Prostate gland (tissue), 2 donors: Measurements from ENCODE around the gene TBC1D2B. TPM values are rescaled to one million over a fixed set of nuclear protein-coding genes. Genes with fewer than 3 reads are reported as not detected.

ENCODE experiments used
- DNase-seq: peaks from one replicate; pipeline ENCODE4 v3.0.0-alpha.2; 2019; ENCODE audit warnings: low spot score
- H3K27ac ChIP-seq, 2 donors: fragments of 200-600 bp; sonication (generic); 2 replicates each; pipeline ENCODE4 v1.5.1; 2017 to 2019
- H3K27me3 ChIP-seq: fragments of 200-600 bp; sonication (generic); replicated peaks from 2 replicates; pipeline ENCODE4 v1.5.1; 2019; ENCODE audit not compliant: insufficient read depth
- H3K36me3 ChIP-seq, 2 donors: fragments of 200-600 bp; sonication (generic); 1 replicate in 1 of 2; 2 replicates in 1 of 2; pipeline versions ENCODE4 v1.5.1 to v1.8.1; 2017 to 2019
- H3K4me1 ChIP-seq: fragments of 200-600 bp; sonication (generic); replicated peaks from 2 replicates; pipeline ENCODE4 v1.5.1; 2019
- H3K4me3 ChIP-seq, 2 donors: fragments of 200-600 bp; sonication (generic); 2 replicates each; pipeline ENCODE4 v1.5.1; 2017 to 2019
- H3K9me3 ChIP-seq: fragments of 200-600 bp; sonication (generic); 2 replicates; pipeline ENCODE4 v1.5.1; 2017
- POLR2A ChIP-seq: fragments of 450-650 bp; IDR thresholded peaks from one replicate; pipeline ENCODE4 v1.6.1; 2016; ENCODE audit warnings: antibody characterized with exemption, mild to moderate bottlenecking
- POLR2AphosphoS5 ChIP-seq: sonication (generic); formaldehyde crosslinking; IDR thresholded peaks from one replicate; pipeline ENCODE4 v1.6.1; 2017; ENCODE audit warnings: antibody characterized with exemption
- WGBS: methylation state at CpG from one replicate; pipeline ENCODE4 v1.1.5; 2018; 5-methylcytosine and 5-hydroxymethylcytosine counted together
- intact Hi-C: fragments of 100-400 bp; cut with DNase I; formaldehyde crosslinking; loops from one replicate; pipeline ENCODE4 v1.14.2; 2022
- total RNA-seq, 2 donors: library from RNA; depleted of rRNA; stranded (reverse); fragments of >200 nt; gene quantifications; one replicate each; pipeline ENCODE4 v1.1.0, GENCODE V29; 2016
- TF ChIP-seq, protein P1 (sequence below), 4 experiments: fragments of 200-600 bp in 2 of 4; fragments of 450-650 bp in 2 of 4; sonication (generic) in 2 of 4; IDR thresholded peaks; 1 replicate in 3 of 4; 2 replicates in 1 of 4; pipeline ENCODE4 v1.5.1; 2016 to 2019; ENCODE audit warnings: antibody characterized with exemption in 4 of 4, mild to moderate bottlenecking in 2 of 4, moderate library complexity in 2 of 4

TBC1D2B gene
- total RNA-seq, 2 donors from 2014 or later = 21.5 to 49.5 TPM

DNA sequence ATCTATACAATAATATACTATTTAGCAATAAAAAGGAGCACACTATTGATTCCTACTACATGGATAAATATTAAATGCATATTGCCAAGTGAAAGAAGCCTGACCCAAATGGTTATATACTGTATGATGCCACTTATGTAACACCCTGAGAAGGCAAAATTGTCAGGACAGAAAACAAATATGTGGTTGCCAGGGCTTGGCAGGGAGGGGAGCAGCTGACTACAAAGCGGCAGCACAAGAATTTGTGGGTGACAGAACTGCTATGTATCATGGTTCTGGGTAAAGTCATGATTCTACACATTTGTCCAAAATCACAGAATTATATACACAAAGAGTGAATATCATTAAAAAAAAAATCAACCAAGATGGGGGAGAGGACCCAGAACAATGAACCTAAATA lies 22.5 kb downstream of the TBC1D2B start:
- Histone ChIP-seq H3K4me1 (peaks cover 38% of the 10 kb centered on the region), H3K27me3 (no peaks in the 10 kb centered on the region), H3K27ac (no peak overlapping the region), H3K9me3 (no peaks in the 10 kb centered on the region), H3K36me3 (peaks cover 0 to 3% of the 10 kb centered on the region in 2 donors), H3K4me3 (no peak overlapping the region)
- intact Hi-C loops = no loop called here
- no peak for DNase-seq
- TF ChIP-seq, protein P1, sequence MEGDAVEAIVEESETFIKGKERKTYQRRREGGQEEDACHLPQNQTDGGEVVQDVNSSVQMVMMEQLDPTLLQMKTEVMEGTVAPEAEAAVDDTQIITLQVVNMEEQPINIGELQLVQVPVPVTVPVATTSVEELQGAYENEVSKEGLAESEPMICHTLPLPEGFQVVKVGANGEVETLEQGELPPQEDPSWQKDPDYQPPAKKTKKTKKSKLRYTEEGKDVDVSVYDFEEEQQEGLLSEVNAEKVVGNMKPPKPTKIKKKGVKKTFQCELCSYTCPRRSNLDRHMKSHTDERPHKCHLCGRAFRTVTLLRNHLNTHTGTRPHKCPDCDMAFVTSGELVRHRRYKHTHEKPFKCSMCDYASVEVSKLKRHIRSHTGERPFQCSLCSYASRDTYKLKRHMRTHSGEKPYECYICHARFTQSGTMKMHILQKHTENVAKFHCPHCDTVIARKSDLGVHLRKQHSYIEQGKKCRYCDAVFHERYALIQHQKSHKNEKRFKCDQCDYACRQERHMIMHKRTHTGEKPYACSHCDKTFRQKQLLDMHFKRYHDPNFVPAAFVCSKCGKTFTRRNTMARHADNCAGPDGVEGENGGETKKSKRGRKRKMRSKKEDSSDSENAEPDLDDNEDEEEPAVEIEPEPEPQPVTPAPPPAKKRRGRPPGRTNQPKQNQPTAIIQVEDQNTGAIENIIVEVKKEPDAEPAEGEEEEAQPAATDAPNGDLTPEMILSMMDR (IDR thresholded peaks at IDR 0.05) = no peak
- TF ChIP-seq POLR2A (no peak), POLR2AphosphoS5 (no peak)
- WGBS = 67% methylated on average over 1 of the region's 1 CpG

DNA sequence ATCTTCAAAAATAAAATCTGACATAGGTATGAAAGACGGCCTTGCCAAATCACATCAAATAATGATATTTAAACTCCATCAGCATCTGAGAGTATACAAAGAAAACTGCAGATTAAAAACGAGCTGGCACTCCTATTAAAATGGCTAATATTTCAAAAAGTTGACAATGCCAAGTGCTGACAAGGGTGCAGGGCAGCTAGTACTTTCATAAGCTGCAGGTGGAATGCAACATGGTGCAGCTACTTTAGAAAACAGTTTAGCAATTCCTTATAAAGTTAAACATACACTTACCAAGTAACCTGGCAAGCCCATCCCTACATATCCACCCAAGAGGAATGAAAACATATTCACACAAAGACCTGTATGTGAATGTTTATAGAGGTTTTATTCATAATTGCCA lies 23.0 kb downstream of the TBC1D2B start:
- TF ChIP-seq, protein P1 (IDR thresholded peaks at IDR 0.05) = no peak
- no peak for TF ChIP-seq POLR2A
- no peak for TF ChIP-seq POLR2AphosphoS5
- peaks cover 0 to 3% of the 10 kb centered on the region in 2 donors for H3K36me3 ChIP-seq
- no peaks in the 10 kb centered on the region for H3K9me3 ChIP-seq
- DNase-seq = no peak
- H3K4me3 ChIP-seq = no peak overlapping the region
- no peak overlapping the region for H3K27ac ChIP-seq
- intact Hi-C loops = no loop called here
- 61% methylated on average over 2 of the region's 2 CpGs for WGBS
- no peaks in the 10 kb centered on the region for H3K27me3 ChIP-seq
- peaks cover 34% of the 10 kb centered on the region for H3K4me1 ChIP-seq

DNA sequence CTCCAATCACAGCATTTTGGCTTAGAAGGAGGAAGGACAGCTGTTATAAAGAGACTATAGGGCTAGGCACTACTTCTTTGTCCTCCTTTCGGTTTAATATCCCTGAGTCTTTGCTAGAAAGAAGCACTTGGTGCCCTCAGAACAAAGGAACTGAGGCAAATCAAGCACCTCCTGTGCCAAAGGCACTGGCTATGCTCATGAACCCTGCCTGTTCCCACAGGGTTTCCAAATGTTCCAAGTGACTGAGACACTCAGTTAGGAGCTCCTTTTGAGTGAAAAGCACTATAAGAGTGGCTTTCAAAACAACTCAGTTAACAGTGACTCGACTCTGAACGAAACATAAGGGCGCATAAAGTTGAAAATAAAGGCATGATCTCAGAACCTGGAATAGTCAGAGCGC lies 25.0 kb downstream of the TBC1D2B start:
- Histone ChIP-seq H3K4me1 (peaks cover 27% of the 10 kb centered on the region), H3K36me3 (peaks cover 0 to 3% of the 10 kb centered on the region in 2 donors), H3K9me3 (no peaks in the 10 kb centered on the region), H3K27ac (peak overlapping the region in 1 of 2 donors; percentile 44), H3K4me3 (no peak overlapping the region), H3K27me3 (no peaks in the 10 kb centered on the region)
- no peak for TF ChIP-seq POLR2A
- 90% methylated on average over 5 of the region's 5 CpGs for WGBS
- no peak for DNase-seq
- intact Hi-C loops = no loop called here

DNA sequence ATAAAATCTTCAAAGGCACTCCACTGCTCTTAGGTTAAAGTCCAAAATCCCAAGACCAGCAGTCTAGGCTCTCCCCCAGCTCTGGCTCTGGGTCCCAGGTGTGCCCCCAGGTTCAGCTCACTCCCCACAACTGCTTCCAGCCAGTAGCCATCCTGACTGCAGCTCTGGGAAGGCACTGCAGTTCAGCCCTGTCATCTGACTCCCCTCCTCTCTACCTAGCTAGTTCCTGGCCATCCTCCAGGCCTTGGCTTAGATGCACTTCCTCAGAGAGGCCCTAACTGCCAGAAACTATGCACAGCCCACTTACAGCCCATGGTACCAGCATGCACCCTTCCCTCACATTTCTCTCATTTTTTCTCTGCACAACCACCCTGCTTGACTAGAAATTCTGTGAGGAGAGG lies 25.5 kb downstream of the TBC1D2B start:
- H3K27me3 ChIP-seq = no peaks in the 10 kb centered on the region
- TF ChIP-seq POLR2AphosphoS5 (no peak), POLR2A (no peak)
- TF ChIP-seq, protein P1 (IDR thresholded peaks at IDR 0.05) = no peak
- no peak overlapping the region for H3K4me3 ChIP-seq
- no peaks in the 10 kb centered on the region for H3K9me3 ChIP-seq
- peak; percentile 57 for DNase-seq
- H3K36me3 ChIP-seq = peaks cover 0 to 3% of the 10 kb centered on the region in 2 donors
- peak overlapping the region in 1 of 2 donors; percentile 44 for H3K27ac ChIP-seq
- peaks cover 24% of the 10 kb centered on the region for H3K4me1 ChIP-seq
- intact Hi-C loops = no loop called here

DNA sequence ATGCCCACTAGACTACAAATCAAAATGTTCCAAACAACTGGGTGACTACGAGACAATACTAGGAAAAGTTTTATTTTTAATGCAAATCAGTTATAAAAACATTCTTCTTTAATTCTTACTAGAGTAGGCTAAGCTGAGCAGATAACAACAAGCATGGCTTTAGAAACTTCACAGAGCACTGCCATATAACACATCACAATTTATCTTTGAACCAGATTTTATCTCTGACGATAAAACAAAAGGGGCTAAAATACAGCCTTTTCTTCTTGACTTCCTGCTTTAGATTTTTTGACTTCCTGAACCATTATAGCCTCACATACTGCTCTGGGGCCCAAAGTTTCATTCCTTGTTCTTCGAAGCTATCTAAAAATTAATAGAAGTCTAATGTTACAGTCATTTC lies 25.9 kb downstream of the TBC1D2B start:
- Histone ChIP-seq H3K4me1 (peaks cover 20% of the 10 kb centered on the region), H3K27me3 (no peaks in the 10 kb centered on the region), H3K27ac (peak overlapping the region in 1 of 2 donors; percentile 44), H3K36me3 (peaks cover 0 to 3% of the 10 kb centered on the region in 2 donors), H3K4me3 (no peak overlapping the region), H3K9me3 (no peaks in the 10 kb centered on the region)
- TF ChIP-seq, protein P1 (IDR thresholded peaks at IDR 0.05) = no peak
- TF ChIP-seq POLR2A (no peak), POLR2AphosphoS5 (no peak)
- WGBS = 31% methylated on average over 3 of the region's 3 CpGs
- intact Hi-C loops = no loop called here
- no peak for DNase-seq
